Measurements from ENCODE around the gene BCL11A. TPM values are rescaled to one million over a fixed set of nuclear protein-coding genes. Genes with fewer than 3 reads are reported as not detected.

The BCL11A gene
- total and polyA plus RNA-seq, 9 donors, result 0.81 to 5.7 (median 3.2) TPM; not detected in 1

DNA sequence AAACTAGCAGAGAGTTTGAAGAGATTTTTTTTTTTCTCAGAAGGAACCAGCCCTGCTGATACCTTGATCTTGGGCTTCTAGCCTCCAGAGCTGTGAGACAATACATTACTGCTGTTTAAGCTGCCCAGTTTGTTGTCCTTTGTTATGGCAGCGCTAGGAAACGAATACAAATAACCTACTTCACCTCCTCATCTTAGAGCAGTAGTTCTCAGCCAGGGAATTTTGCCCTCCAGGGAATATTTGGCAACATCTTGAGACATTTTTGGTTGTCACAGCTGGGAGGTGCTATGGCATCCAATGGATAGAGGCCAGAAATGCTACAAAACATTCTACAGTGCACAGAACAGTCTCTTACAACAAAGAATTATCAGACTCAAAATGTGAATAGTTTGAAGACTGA lies 43.9 kb upstream of the BCL11A start:
- intact Hi-C loops (cut with DNase I), result no loop called here
- TF ChIP-seq, protein P1, sequence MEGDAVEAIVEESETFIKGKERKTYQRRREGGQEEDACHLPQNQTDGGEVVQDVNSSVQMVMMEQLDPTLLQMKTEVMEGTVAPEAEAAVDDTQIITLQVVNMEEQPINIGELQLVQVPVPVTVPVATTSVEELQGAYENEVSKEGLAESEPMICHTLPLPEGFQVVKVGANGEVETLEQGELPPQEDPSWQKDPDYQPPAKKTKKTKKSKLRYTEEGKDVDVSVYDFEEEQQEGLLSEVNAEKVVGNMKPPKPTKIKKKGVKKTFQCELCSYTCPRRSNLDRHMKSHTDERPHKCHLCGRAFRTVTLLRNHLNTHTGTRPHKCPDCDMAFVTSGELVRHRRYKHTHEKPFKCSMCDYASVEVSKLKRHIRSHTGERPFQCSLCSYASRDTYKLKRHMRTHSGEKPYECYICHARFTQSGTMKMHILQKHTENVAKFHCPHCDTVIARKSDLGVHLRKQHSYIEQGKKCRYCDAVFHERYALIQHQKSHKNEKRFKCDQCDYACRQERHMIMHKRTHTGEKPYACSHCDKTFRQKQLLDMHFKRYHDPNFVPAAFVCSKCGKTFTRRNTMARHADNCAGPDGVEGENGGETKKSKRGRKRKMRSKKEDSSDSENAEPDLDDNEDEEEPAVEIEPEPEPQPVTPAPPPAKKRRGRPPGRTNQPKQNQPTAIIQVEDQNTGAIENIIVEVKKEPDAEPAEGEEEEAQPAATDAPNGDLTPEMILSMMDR (IDR thresholded peaks at IDR 0.05), result no peak
- TF ChIP-seq EP300 (IDR thresholded peaks at IDR 0.05) (no peak), POLR2A (IDR thresholded peaks at IDR 0.05) (no peak)
- no peak for DNase-seq
- Histone ChIP-seq H3K36me3 (no peaks in the 10 kb centered on the region), H3K27me3 (no peaks in the 10 kb centered on the region), H3K9me3 (no peaks in the 10 kb centered on the region), H3K4me3 (no peak overlapping the region), H3K4me1 (ENCODE audit: insufficient read depth) (no peaks in the 10 kb centered on the region), H3K27ac (no peak overlapping the region)
- 69 to 88% (median 84%) methylated on average over 2 of the region's 2 CpGs for WGBS, 3 donors

DNA sequence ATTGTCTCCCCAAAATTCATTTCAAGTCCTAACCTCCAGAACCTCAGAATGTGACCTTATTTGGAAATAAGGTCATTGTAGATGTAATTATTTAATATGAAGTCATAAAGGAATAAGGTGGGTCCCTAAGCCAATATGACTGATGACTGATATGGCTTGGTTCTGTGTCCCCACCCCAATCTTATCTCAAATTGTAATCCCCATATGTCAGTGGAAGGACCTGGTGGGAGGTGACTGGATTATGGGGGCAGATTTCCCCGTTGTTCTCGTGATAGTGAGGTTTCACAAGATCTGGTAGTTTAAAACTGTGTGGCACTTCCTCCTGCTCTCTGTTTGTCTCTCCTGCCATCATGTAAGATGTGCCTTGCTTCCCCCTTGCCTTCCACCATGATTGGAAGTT lies 43.0 kb upstream of the BCL11A start:
- no peaks in the 10 kb centered on the region for H3K27me3 ChIP-seq
- TF ChIP-seq, protein P1 (IDR thresholded peaks at IDR 0.05), result no peak
- TF ChIP-seq POLR2A (IDR thresholded peaks at IDR 0.05), result no peak
- no peak for TF ChIP-seq EP300 (IDR thresholded peaks at IDR 0.05)
- no peaks in the 10 kb centered on the region for H3K9me3 ChIP-seq
- no peak overlapping the region for H3K4me3 ChIP-seq
- whole genome bisulfite sequencing, 3 donors, result 78 to 86% (median 80%) methylated on average over 2 of the region's 2 CpGs
- DNase-seq, result no peak
- H3K27ac ChIP-seq, result no peak overlapping the region
- intact Hi-C loops (cut with DNase I), result no loop called here
- no peaks in the 10 kb centered on the region for H3K4me1 ChIP-seq (ENCODE audit: insufficient read depth)
- no peaks in the 10 kb centered on the region for H3K36me3 ChIP-seq

DNA sequence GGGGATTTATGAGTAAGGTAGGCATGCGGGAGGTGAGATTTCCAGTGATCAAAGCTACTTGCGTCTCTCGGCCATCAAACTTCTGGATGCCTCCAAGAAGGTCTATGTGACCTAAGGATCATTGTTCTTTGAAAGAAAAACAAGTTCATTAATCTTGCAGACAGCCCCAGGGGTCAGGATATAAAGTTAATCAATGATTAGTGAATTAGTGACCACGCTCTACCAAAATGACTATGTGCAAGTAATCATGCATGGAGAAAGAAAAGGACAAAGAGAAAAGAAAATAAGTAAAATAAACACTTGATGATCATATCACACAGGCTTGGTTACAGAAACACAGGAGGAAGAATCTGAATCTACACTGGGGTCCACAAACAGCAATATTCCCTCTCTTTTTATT lies 42.5 kb upstream of the BCL11A start:
- intact Hi-C loops (cut with DNase I), result no loop called here
- Histone ChIP-seq H3K9me3 (no peaks in the 10 kb centered on the region), H3K36me3 (no peaks in the 10 kb centered on the region), H3K4me3 (no peak overlapping the region), H3K27ac (no peak overlapping the region), H3K4me1 (ENCODE audit: insufficient read depth) (no peaks in the 10 kb centered on the region), H3K27me3 (no peaks in the 10 kb centered on the region)
- no peak for TF ChIP-seq EP300 (IDR thresholded peaks at IDR 0.05)
- no peak for DNase-seq
- WGBS, 3 donors, result 68 to 69% (median 69%) methylated on average over 4 of the region's 4 CpGs

DNA sequence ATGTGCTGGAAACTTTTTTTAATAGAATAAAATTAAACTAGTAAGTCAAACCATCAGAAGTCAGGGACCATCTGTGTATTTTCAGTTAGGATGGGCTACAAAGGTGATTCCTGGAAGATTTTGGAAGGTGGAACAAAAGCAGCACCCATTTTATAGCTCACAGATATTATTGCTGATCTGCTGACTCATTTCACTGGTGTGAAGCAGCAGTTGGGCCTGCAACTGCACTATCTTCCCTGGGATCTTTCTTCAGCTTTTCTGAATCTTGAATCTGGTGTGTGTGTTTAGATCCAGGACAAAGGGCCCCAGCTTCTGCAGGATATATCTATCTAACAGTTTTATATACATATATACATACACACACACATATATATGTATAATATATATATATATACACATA lies 35.6 kb upstream of the BCL11A start:
- no peaks in the 10 kb centered on the region for H3K9me3 ChIP-seq
- H3K4me1 ChIP-seq (ENCODE audit: insufficient read depth), result no peaks in the 10 kb centered on the region
- TF ChIP-seq EP300 (IDR thresholded peaks at IDR 0.05) (no peak), POLR2A (IDR thresholded peaks at IDR 0.05) (no peak)
- TF ChIP-seq, protein P1 (IDR thresholded peaks at IDR 0.05), result no peak
- intact Hi-C loops (cut with DNase I), result no loop called here
- no peak overlapping the region for H3K27ac ChIP-seq
- H3K4me3 ChIP-seq, result no peak overlapping the region
- DNase-seq, result no peak
- no peaks in the 10 kb centered on the region for H3K27me3 ChIP-seq
- no peaks in the 10 kb centered on the region for H3K36me3 ChIP-seq

DNA sequence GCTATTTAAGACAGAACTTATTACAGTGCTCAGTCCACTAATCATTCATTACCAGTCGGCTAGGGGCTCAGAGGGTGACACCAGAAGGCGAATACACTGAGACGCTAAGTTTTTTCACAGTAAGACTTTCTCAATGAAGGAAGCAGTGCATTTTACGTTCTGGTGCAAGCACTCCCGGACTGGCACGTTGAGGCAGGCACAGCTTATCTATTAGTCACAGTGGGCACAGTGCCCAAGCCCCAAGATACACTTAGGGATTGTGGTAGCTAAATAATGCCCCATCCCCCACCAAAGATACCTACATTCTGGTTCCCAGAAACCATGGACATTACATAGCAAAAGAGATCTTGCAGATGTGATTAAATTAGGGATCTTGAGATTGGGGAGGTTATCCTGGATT lies 32.6 kb upstream of the BCL11A start:
- Histone ChIP-seq H3K27me3 (no peaks in the 10 kb centered on the region), H3K36me3 (no peaks in the 10 kb centered on the region), H3K4me1 (ENCODE audit: insufficient read depth) (no peaks in the 10 kb centered on the region), H3K9me3 (no peaks in the 10 kb centered on the region), H3K4me3 (no peak overlapping the region), H3K27ac (no peak overlapping the region)
- DNase-seq, result no peak
- WGBS, 3 donors, result 77 to 82% (median 79%) methylated on average over 6 of the region's 6 CpGs
- intact Hi-C loops (cut with DNase I), result no loop called here
- no peak for TF ChIP-seq POLR2A (IDR thresholded peaks at IDR 0.05)
- TF ChIP-seq, protein P1 (IDR thresholded peaks at IDR 0.05), result no peak
- TF ChIP-seq EP300 (IDR thresholded peaks at IDR 0.05), result no peak
